ENCODE results near the gene NPY5R. TPM values are rescaled to one million over a fixed set of nuclear protein-coding genes. Genes with fewer than 3 reads are reported as not detected.

Gene NPY5R
- total RNA-seq, 1 experiment from 2014 or later = not detected

GRCh38 chr4:163309466-163309865, 34.2 kb upstream of the NPY5R start:
- ChIA-PET POLR2A (interaction anchor here (0.7 kb wide), 1 partner anchor 185 kb away, joined by 3 read pairs; the partner anchor contains the start of gene TMA16), CTCF (interaction anchor here (0.6 to 1.0 kb wide), 5 partner anchors 23 to 1156 kb away, joined by 3 to 4 read pairs (median 3); partner anchors contain the start of gene NPY1R)
- H3K4me3 Mint-ChIP-seq (ENCODE audit: unreplicated experiment) = no peak overlapping the region
- no peak for DNase-seq (ENCODE audit: unreplicated experiment)
- BruUV-seq (replicated peaks) = no TSS peak
- H3K36me3 Mint-ChIP-seq (ENCODE audit: insufficient read depth, unreplicated experiment) = no peaks in the 10 kb centered on the region
- intact Hi-C loops (cut with micrococcal nuclease) = no loop called here
- H3K4me1 Mint-ChIP-seq (ENCODE audit: insufficient read depth, unreplicated experiment) = no peaks in the 10 kb centered on the region
- H3K27ac Mint-ChIP-seq (ENCODE audit: low read depth, unreplicated experiment) = no peak overlapping the region
- TF ChIP-seq CTCF (IDR thresholded peaks at IDR 0.05; ENCODE audit: unreplicated experiment) = no peak
- no peaks in the 10 kb centered on the region for H3K27me3 Mint-ChIP-seq (ENCODE audit: insufficient read depth, unreplicated experiment)
- no peaks in the 10 kb centered on the region for H3K9me3 Mint-ChIP-seq (ENCODE audit: unreplicated experiment)

DNA sequence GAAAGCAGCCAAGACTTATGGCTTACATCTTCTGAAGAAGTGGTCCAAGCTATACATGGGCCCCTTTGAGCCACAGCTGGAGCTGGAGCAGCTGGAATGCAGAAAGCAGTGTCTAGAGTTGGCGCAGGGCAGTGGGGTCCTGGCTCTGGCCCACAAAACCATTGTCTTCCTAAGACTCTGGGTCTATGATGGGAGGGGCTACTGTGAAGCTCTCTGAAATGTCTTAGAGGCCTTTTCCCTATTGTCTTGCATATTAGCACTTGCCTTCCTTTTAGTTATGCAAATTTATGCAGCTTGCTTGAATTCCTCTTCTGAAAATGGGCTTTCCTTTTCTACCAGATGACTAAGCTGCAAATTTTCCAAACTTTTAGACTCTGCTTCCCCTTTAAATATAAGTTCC, 26.6 kb upstream of the NPY5R start:
- Mint-ChIP-seq H3K36me3 (ENCODE audit: insufficient read depth, unreplicated experiment) (no peaks in the 10 kb centered on the region), H3K4me1 (ENCODE audit: insufficient read depth, unreplicated experiment) (no peaks in the 10 kb centered on the region), H3K9me3 (ENCODE audit: unreplicated experiment) (peaks cover 15% of the 10 kb centered on the region), H3K27me3 (ENCODE audit: insufficient read depth, unreplicated experiment) (no peaks in the 10 kb centered on the region), H3K4me3 (ENCODE audit: unreplicated experiment) (no peak overlapping the region), H3K27ac (ENCODE audit: low read depth, unreplicated experiment) (no peak overlapping the region)
- ChIA-PET POLR2A (no interaction called here), CTCF (interaction anchor here (0.6 to 1.4 kb wide), 2 partner anchors 16 to 304 kb away, joined by 3 to 5 read pairs; no protein-coding TSS in a partner anchor)
- TF ChIP-seq CTCF (IDR thresholded peaks at IDR 0.05; ENCODE audit: unreplicated experiment) = no peak
- DNase-seq (ENCODE audit: unreplicated experiment) = no peak
- intact Hi-C loops (cut with micrococcal nuclease) = no loop called here
- BruUV-seq (replicated peaks) = no TSS peak

DNA sequence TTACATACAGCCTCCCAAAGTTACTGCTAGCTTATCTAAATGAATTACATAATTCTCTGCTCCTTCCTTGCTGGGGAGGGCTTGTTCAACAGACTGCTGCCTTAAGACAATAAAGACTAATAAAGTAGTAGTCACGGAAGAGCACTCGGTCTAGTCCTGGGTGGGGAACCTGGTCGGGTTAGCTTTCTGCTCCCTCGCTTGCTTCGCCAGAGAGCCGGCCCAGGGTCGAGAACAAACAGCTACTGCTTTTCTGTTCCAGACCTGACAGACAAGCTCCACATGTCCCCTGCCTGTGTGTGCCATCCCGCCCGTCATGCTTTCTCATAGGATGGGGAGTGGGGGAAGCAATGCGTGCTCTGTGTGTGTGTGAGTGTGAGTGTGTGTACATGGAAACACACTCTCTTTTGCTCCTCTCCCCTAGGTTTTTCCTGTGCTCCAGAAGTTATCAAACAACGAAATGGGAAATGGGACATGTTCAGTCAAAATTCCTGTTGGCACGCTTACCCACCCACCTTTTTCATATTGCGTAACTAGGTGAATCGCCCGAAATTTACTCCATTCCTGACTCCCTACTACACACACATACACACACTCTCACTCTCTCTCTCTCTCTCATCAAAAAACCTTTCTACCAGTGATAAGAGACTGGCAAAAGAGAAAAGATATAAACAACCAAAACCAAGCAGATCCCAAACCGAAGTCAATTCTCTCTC, 12.6 kb upstream of the NPY5R start:
- H3K4me3 Mint-ChIP-seq (ENCODE audit: unreplicated experiment) = peak overlapping the region; percentile 97
- peaks cover 5% of the 10 kb centered on the region for H3K4me1 Mint-ChIP-seq (ENCODE audit: insufficient read depth, unreplicated experiment)
- peak; percentile 16 for DNase-seq (ENCODE audit: unreplicated experiment)
- CTCF ChIA-PET = interaction anchor here (0.8 to 3.1 kb wide), 17 partner anchors 8 to 838 kb away, joined by 3 to 20 read pairs (median 4); partner anchors contain the start of gene TMA16
- TF ChIP-seq CTCF (IDR thresholded peaks at IDR 0.05; ENCODE audit: unreplicated experiment) = no peak
- H3K27ac Mint-ChIP-seq (ENCODE audit: low read depth, unreplicated experiment) = no peak overlapping the region
- no peaks in the 10 kb centered on the region for H3K27me3 Mint-ChIP-seq (ENCODE audit: insufficient read depth, unreplicated experiment)
- H3K9me3 Mint-ChIP-seq (ENCODE audit: unreplicated experiment) = no peaks in the 10 kb centered on the region
- no TSS peak for BruUV-seq (replicated peaks)
- POLR2A ChIA-PET = no interaction called here
- intact Hi-C loops (cut with micrococcal nuclease) = no loop called here
- no peaks in the 10 kb centered on the region for H3K36me3 Mint-ChIP-seq (ENCODE audit: insufficient read depth, unreplicated experiment)

DNA sequence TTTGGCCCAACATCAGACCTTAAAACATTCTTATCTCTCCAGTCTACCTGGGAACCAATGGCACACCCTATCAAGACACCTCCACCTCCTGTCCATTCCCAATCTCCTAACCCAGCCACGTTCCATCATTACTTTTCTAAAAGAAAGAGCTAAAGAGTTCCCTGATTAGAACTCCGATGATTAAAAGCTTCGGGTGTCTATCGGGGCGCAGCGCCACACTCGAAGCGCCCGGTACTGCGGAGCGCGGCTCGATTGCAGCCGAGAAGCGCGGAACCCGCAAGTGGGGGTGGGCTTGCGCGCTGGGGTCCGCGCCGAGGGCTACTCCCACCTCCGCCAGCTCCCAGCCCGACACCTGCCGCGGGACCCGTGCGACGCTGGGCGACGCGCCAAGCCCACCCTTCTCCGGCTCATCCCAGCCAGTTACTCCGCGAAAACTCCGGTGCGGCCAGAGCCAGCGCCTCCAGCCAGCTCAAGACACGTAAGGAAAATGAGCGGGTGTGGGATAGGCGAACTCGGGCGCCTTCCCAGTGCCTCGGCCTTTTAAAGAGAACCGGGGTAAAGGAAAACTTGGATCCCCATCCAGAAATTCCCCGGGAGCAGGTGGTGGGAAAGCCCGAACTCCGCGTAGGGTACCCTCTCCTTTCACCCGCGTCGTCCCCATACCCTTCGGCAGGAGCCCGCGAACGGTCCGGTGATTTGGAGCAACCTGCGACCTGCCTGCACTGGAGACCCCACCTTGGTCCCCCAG, 11.9 kb upstream of the NPY5R start:
- ChIA-PET POLR2A (interaction anchor here (0.7 to 2.0 kb wide), 5 partner anchors 166 to 227 kb away, joined by 3 to 19 read pairs (median 3); partner anchors contain the start of gene NAF1), CTCF (interaction anchor here (0.6 to 3.1 kb wide), 40 partner anchors 9 to 1035 kb away, joined by 3 to 20 read pairs (median 4); partner anchors contain the start of genes NPY5R and TMA16)
- H3K27me3 Mint-ChIP-seq (ENCODE audit: insufficient read depth, unreplicated experiment) = no peaks in the 10 kb centered on the region
- TF ChIP-seq CTCF (IDR thresholded peaks at IDR 0.05; ENCODE audit: unreplicated experiment) = no peak
- intact Hi-C loops (cut with micrococcal nuclease) = loop anchor here (1.0 to 2.0 kb wide), 8 partner anchors 167 to 835 kb away; no protein-coding TSS in a partner anchor
- DNase-seq (ENCODE audit: unreplicated experiment) = peak; percentile 21
- no peak overlapping the region for H3K27ac Mint-ChIP-seq (ENCODE audit: low read depth, unreplicated experiment)
- H3K36me3 Mint-ChIP-seq (ENCODE audit: insufficient read depth, unreplicated experiment) = no peaks in the 10 kb centered on the region
- no peaks in the 10 kb centered on the region for H3K9me3 Mint-ChIP-seq (ENCODE audit: unreplicated experiment)
- peak overlapping the region; percentile 97 for H3K4me3 Mint-ChIP-seq (ENCODE audit: unreplicated experiment)
- H3K4me1 Mint-ChIP-seq (ENCODE audit: insufficient read depth, unreplicated experiment) = peaks cover 5% of the 10 kb centered on the region
- no TSS peak for BruUV-seq (replicated peaks)
